SHP77 treated with DMSO at 0.1 percent for 48 hours (cell line): ENCODE results near the gene SLC6A8.

Experiments
- DNase-seq: peaks from one replicate; lab custom pipeline; 2025; lab: John Stamatoyannopoulos, UW

The SLC6A8 gene

GRCh38 chrX:153687121-153688039 is at the start of gene SLC6A8:
Gene SLC6A8 (plus strand): TSS chrX:153687926. CDS start chrX:153688575, 649 bp downstream.
- no peak for DNase-seq

DNA sequence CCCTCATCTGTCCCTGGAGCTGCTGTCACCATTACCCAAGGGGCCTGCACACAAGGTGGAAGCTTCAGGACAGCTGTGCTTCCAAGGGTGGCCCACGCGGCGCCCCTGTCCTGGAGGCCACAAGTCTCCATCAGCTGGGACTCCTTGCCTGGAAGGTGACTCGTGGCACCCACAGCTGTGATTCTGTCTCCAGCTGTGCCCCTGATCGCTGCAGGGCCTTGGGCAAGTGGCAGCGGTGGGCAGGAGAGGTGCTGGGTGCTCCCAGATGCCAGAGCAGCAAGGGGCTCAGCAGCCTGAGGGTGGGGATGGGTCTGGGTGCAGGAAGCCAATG is 49.7 kb upstream of the SLC6A8 start:
- DNase-seq, result no peak

- DNase-seq, result no peak
These were observed 49.1 kb upstream of the SLC6A8 start for GRCh38 chrX:153638436-153639176.

GRCh38 chrX:153639177-153640044 is 48.3 kb upstream of the SLC6A8 start:
- DNase-seq, result no peak

DNA sequence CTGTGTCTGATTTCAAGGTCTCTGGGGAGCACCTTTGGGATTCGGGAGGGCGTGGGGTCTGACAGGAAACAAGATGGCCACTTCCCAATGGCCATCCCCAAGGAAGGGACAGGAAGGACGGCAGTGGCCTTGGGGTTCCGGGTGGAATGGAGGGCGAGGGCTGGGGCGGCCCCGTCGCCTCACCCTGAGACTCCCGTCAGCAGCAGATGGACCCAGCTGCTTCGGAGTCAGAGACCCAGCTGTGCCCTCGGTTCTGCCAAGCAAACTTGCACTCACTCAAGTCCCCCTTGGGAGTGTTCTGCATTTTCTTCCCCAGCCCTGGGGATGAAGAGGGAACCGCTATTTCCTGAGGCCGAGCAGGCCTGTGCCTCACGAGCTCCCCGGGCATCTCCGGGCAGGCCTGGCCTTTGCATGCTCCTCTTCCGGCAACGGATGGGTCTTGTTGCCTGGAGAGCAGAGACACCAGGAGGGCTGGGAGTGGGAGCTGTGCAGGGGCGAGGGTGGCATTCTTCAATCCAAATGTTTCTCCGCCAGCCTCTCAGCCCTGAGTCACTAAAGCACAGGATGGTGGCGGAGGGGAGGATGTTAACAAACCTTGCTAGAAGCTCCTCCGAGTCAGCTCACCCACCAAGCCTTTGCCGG is 47.6 kb upstream of the SLC6A8 start:
- no peak for DNase-seq

- DNase-seq, result no peak
These were observed 46.8 kb upstream of the SLC6A8 start for GRCh38 chrX:153640736-153641575.

- no peak for DNase-seq
These were observed 46.1 kb upstream of the SLC6A8 start for GRCh38 chrX:153641627-153642026.

DNA sequence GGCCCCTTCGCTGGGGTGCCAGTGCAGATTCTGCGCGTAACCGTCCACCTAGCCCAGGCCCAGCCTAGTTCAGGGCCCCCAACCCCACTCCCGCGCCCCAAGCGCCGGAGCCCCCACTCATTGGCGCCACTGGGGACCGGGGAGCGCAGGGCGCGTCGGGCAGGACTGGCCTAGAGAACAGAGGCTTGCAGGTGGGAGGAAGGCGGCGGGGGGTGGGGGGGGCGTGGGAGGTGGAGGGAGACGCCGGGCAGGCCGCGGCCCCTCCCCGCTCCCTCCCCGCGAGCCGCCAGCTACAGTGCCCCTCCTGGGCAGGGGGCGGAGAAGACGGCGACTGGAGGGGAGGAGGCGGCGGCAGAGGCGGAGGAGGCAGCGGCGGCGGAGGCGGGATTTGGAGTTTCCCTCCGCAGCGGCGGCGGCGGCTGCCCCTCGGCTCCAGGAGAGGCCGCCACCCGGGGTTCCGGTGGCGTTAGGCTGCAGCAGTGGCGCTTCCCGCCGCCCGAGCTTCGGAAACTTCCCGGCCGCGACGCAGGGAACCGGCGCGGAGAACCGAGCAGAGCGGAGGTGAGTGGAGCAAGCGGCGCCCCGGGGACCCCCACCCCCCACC is 45.6 kb upstream of the SLC6A8 start:
- no peak for DNase-seq

- no peak for DNase-seq
These were observed 44.9 kb upstream of the SLC6A8 start for GRCh38 chrX:153642655-153643430.

GRCh38 chrX:153643431-153644351 is 44.0 kb upstream of the SLC6A8 start:
- no peak for DNase-seq

GRCh38 chrX:153644356-153645125 is 43.2 kb upstream of the SLC6A8 start:
- no peak for DNase-seq

GRCh38 chrX:153645151-153645550 is 42.6 kb upstream of the SLC6A8 start:
- DNase-seq, result no peak

DNA sequence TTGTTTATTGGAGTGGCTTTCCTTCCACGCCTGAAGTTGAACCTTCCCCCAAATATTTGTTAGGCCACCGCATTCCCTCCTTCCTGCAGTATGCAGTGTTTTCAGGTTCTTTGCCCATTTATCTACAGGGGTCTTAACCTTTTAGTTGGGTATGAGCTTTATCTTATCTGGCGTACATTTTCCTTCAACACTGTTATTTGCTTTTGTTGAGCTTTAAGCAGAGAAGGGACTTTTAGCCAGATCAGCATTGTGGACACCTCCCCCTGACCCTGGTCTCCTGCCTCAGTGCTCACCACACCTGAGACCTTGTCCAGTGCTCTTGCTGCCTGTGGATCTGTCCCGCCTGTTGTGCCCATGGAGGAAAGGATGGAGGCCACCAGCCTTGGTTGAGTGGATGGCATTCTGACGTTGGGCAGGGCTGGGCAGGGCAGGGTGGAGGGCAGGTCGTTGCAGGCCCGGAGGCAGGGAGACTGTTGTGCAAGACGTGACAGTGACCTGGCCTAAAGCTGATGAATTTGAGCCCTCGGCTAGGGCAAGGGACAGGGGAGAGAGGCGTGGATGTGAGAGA is 41.7 kb upstream of the SLC6A8 start:
- no peak for DNase-seq

DNA sequence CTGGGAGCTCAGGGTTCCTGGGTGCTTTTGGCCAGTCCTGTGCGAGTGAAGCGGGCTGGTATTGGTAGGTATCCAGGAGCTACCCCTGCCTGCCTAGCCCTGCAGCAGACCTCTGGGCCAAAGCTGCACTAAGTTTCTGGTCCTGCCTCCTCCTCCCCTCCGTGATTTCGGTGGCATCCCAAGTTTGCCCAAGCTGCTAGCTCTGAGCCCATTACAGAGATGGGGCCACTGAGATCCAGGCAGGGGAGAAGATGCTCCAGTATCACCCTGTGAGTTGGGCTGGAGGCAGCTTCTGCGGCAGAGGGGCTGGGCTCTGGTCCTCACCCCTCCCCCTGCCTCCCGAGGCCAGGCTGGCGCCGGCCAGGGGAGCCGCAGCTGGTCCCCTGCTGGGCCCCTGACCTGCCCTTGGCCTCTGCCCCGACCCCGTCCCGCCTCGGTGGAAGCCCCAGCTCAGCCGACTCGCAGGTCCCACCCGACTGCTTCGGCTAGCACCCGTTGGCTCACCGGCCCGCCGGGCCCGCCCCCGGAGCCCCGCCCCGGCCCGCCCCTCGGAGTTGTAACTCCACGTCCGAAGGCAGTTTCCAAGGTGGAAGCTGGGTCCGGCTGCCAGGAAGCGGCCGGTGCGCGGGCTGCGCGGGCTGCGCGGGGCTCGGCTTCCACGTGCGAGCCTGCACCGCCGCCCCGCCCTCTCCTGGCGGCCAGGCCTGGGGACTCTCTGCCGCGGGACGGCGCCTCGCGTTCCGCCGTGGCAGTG is 40.9 kb upstream of the SLC6A8 start, which contains the start of gene DUSP9:
TSS of gene DUSP9 (plus strand) at position 584 of the 754 bp plus-strand sequence. CDS start 751 bp downstream, outside the sequence.
- DNase-seq, result no peak

- DNase-seq, result no peak
These were observed 40.0 kb upstream of the SLC6A8 start for GRCh38 chrX:153647461-153648357.
